CD4-positive, alpha-beta T cell (primary cell): ENCODE data around the gene ALK. TPM values are rescaled to one million over a fixed set of nuclear protein-coding genes. Genes with fewer than 3 reads are reported as not detected.

ENCODE experiments used
- ATAC-seq: fragments of 200-7000 bp; cut with Tn5 transposase; one replicate; pipeline ENCODE4 v1.10.0; 2022; ENCODE audit warnings: mild to moderate bottlenecking; ENCODE audit not compliant: poor library complexity
- CTCF ChIA-PET: fragments of 350-600 bp; sonication (Branson Sonifier 250); formaldehyde crosslinking; loops from one replicate; lab custom pipeline; 2021; ENCODE audit warnings: antibody characterized with exemption, inconsistent platforms; lab: Charles Lee
- POLR2A ChIA-PET: fragments of 350-600 bp; sonication (Branson Sonifier 250); formaldehyde crosslinking; loops from one replicate; lab custom pipeline; 2021; ENCODE audit warnings: antibody characterized with exemption, inconsistent platforms; lab: Charles Lee
- DNase-seq, 14 experiments: peaks; one replicate each; pipeline ENCODE4 v3.0.0-alpha.2; 2013 to 2020; ENCODE audit warnings: mixed read lengths in 2 of 14
- H3K27ac ChIP-seq, 2 donors: one replicate each; pipeline versions ENCODE4 v1.5.1 to v1.7.0; 2013; ENCODE audit warnings: low read length in 2 of 2, low read depth in 1 of 2, mild to moderate bottlenecking in 1 of 2
- H3K27me3 ChIP-seq, 2 experiments: 1 replicate in 1 of 2; 2 replicates in 1 of 2; pipeline versions ENCODE4 v1.6.1 to v1.7.0; 2013; ENCODE audit warnings: low read length in 2 of 2, control low read depth in 1 of 2, mild to moderate bottlenecking in 1 of 2, moderate library complexity in 1 of 2; ENCODE audit not compliant: insufficient read depth in 2 of 2, control insufficient read depth in 1 of 2
- H3K36me3 ChIP-seq: one replicate; pipeline ENCODE4 v1.6.1; 2013; ENCODE audit warnings: low read length, control low read depth; ENCODE audit not compliant: insufficient read depth
- H3K4me1 ChIP-seq: one replicate; pipeline ENCODE4 v1.6.1; 2013; ENCODE audit warnings: low read length, control low read depth; ENCODE audit not compliant: insufficient read depth
- H3K4me3 ChIP-seq: one replicate; pipeline ENCODE4 v1.5.1; 2013; ENCODE audit warnings: mild to moderate bottlenecking, low read length, moderate library complexity
- H3K9me3 ChIP-seq, 2 experiments: 1 replicate in 1 of 2; 2 replicates in 1 of 2; pipeline versions ENCODE4 v1.6.1 to v1.7.0; 2013; ENCODE audit warnings: low read length in 2 of 2, mild to moderate bottlenecking in 2 of 2, control low read depth in 1 of 2, moderate library complexity in 1 of 2; ENCODE audit not compliant: control insufficient read depth in 1 of 2, insufficient read depth in 1 of 2
- H3K27ac Mint-ChIP-seq: one replicate; pipeline ENCODE4 v1.8.0; 2020; ENCODE audit warnings: mixed read lengths
- H3K27me3 Mint-ChIP-seq: one replicate; pipeline ENCODE4 v1.8.0; 2021; ENCODE audit warnings: mixed read lengths
- H3K36me3 Mint-ChIP-seq: one replicate; pipeline ENCODE4 v1.8.0; 2021; ENCODE audit warnings: low read depth, mixed read lengths
- H3K4me1 Mint-ChIP-seq: one replicate; pipeline ENCODE4 v1.8.0; 2021; ENCODE audit warnings: low read depth, mixed read lengths
- H3K4me3 Mint-ChIP-seq: one replicate; pipeline ENCODE4 v1.8.0; 2020; ENCODE audit warnings: mild to moderate bottlenecking, mixed read lengths
- H3K9me3 Mint-ChIP-seq: one replicate; pipeline ENCODE4 v1.8.0; 2020; ENCODE audit warnings: mixed read lengths
- CTCF ChIP-seq: fragments of 200-600 bp; IDR thresholded peaks from one replicate; pipeline ENCODE4 v1.8.0; 2022; ENCODE audit warnings: antibody characterized with exemption, mild to moderate bottlenecking
- intact Hi-C, 2 experiments: fragments of 100-400 bp; cut with DNase I in 1 of 2; cut with micrococcal nuclease in 1 of 2; formaldehyde crosslinking; loops; one replicate each; pipeline versions ENCODE4 v1.15.1 to v1.9.0; 2023 to 2025; cut with DNase I, micrococcal nuclease
- total RNA-seq, 174 experiments: library from RNA in 2 of 174; stranded (reverse) in 2 of 174; gene quantifications; one replicate each; pipeline ENCODE4 v1.2.3 and lab custom pipeline; 2021 to 2026

Gene ALK
- total RNA-seq, 2 experiments from 2014 or later: not detected

GRCh38 chr2:29446847-29447246, 474.5 kb downstream of the ALK start:
- Histone ChIP-seq H3K36me3 (no peaks in the 10 kb centered on the region), H3K4me3 (no peak overlapping the region), H3K4me1 (no peaks in the 10 kb centered on the region), H3K9me3 (no peaks in the 10 kb centered on the region), H3K27ac (no peak overlapping the region), H3K27me3 (peaks cover 1 to 5% of the 10 kb centered on the region in 2 experiments)
- no peaks in the 10 kb centered on the region for H3K4me1 Mint-ChIP-seq
- peaks cover 22% of the 10 kb centered on the region for H3K27me3 Mint-ChIP-seq
- TF ChIP-seq CTCF: no peak
- CTCF ChIA-PET: no interaction called here
- DNase-seq (no peak), ATAC-seq (no peak)
- H3K9me3 Mint-ChIP-seq: no peaks in the 10 kb centered on the region
- no peak overlapping the region for H3K27ac Mint-ChIP-seq
- intact Hi-C loops: no loop called here
- POLR2A ChIA-PET: no interaction called here
- no peaks in the 10 kb centered on the region for H3K36me3 Mint-ChIP-seq
- no peak overlapping the region for H3K4me3 Mint-ChIP-seq

- no peak for TF ChIP-seq CTCF
- POLR2A ChIA-PET: no interaction called here
- no peaks in the 10 kb centered on the region for H3K36me3 Mint-ChIP-seq
- peaks cover 0 to 4% of the 10 kb centered on the region in 2 experiments for H3K9me3 ChIP-seq
- ATAC-seq (no peak), DNase-seq (no peak)
- H3K36me3 ChIP-seq: no peaks in the 10 kb centered on the region
- intact Hi-C loops: no loop called here
- no peak overlapping the region for H3K4me3 ChIP-seq
- no peak overlapping the region for H3K4me3 Mint-ChIP-seq
- H3K27me3 ChIP-seq: peaks cover 0 to 4% of the 10 kb centered on the region in 2 experiments
- no peak overlapping the region for H3K27ac Mint-ChIP-seq
- H3K27me3 Mint-ChIP-seq: peaks cover 18% of the 10 kb centered on the region
- peaks cover 2% of the 10 kb centered on the region for H3K9me3 Mint-ChIP-seq
- H3K27ac ChIP-seq: no peak overlapping the region
- no peaks in the 10 kb centered on the region for H3K4me1 ChIP-seq
- CTCF ChIA-PET: no interaction called here
- no peaks in the 10 kb centered on the region for H3K4me1 Mint-ChIP-seq
These were observed 477.2 kb downstream of the ALK start for GRCh38 chr2:29444150-29444549.

GRCh38 chr2:29443627-29444026, 477.8 kb downstream of the ALK start:
- Mint-ChIP-seq H3K27me3 (peaks cover 18% of the 10 kb centered on the region), H3K4me3 (no peak overlapping the region), H3K27ac (no peak overlapping the region), H3K9me3 (peaks cover 2% of the 10 kb centered on the region), H3K4me1 (no peaks in the 10 kb centered on the region), H3K36me3 (no peaks in the 10 kb centered on the region)
- intact Hi-C loops: no loop called here
- Histone ChIP-seq H3K27ac (no peak overlapping the region), H3K4me3 (no peak overlapping the region), H3K4me1 (no peaks in the 10 kb centered on the region), H3K36me3 (no peaks in the 10 kb centered on the region), H3K27me3 (peaks cover 0 to 4% of the 10 kb centered on the region in 2 experiments), H3K9me3 (peaks cover 0 to 4% of the 10 kb centered on the region in 2 experiments)
- peak in 1 of 14 experiments; percentile 1 for DNase-seq
- ATAC-seq: no peak
- ChIA-PET CTCF (no interaction called here), POLR2A (no interaction called here)
- TF ChIP-seq CTCF: no peak
